Measurements from ENCODE around the gene MCC. TPM values are rescaled to one million over a fixed set of nuclear protein-coding genes. Genes with fewer than 3 reads are reported as not detected.

The MCC gene
- total and polyA plus RNA-seq, 2 donors (not counting 1 experiment from before 2014, with no cell fraction given): 3.2 to 41.3 TPM

GRCh38 chr5:113085084-113085414 lies 403.2 kb downstream of the MCC start:
- H3K36me3 ChIP-seq (ENCODE audit: control insufficient read depth, insufficient read depth, low read length): no peaks in the 10 kb centered on the region
- no peak for TF ChIP-seq EZH2 (IDR thresholded peaks at IDR 0.05; ENCODE audit: low read length, missing control alignments)
- TF ChIP-seq CTCF (conservative IDR thresholded peaks at IDR 0.05 in 1 of 2, IDR thresholded peaks at IDR 0.05 in 1 of 2; ENCODE audit: low read depth in 1 of 2, low read length in 2 of 2): no peak
- no peak overlapping the region for H3K27ac ChIP-seq (ENCODE audit: insufficient read depth, low read length)
- peaks cover 2% of the 10 kb centered on the region for H3K4me1 ChIP-seq (ENCODE audit: control insufficient read depth, extremely low read depth, insufficient read depth, low read length)
- no peak overlapping the region for H3K4me3 ChIP-seq (replicated peaks in 1 of 4; ENCODE audit: control extremely low read depth in 1 of 4, insufficient read depth in 1 of 4, low read depth in 3 of 4, low read length in 4 of 4)
- H3K27me3 ChIP-seq (ENCODE audit: control insufficient read depth, insufficient read depth, low read length): no peaks in the 10 kb centered on the region
- no peaks in the 10 kb centered on the region for H3K9me3 ChIP-seq (ENCODE audit: control insufficient read depth, insufficient read depth, low read depth, low read length)
- DNase-seq (ENCODE audit: low read depth in 2 of 2): no peak
- no peak overlapping the region for H3K9ac ChIP-seq (ENCODE audit: insufficient read depth, low read length)
- H3K4me2 ChIP-seq (ENCODE audit: extremely low read depth, insufficient read depth, low read length): no peak overlapping the region
- H2AFZ ChIP-seq (ENCODE audit: low read length): no peak overlapping the region
- H4K20me1 ChIP-seq (ENCODE audit: control insufficient read depth, extremely low read depth, insufficient read depth, low read length): no peaks in the 10 kb centered on the region
- H3K79me2 ChIP-seq (ENCODE audit: control insufficient read depth, insufficient read depth, low read length): no peaks in the 10 kb centered on the region

GRCh38 chr5:113084402-113085083 lies 403.7 kb downstream of the MCC start:
- Histone ChIP-seq H3K36me3 (ENCODE audit: control insufficient read depth, insufficient read depth, low read length) (no peaks in the 10 kb centered on the region), H3K4me1 (ENCODE audit: control insufficient read depth, extremely low read depth, insufficient read depth, low read length) (no peaks in the 10 kb centered on the region), H4K20me1 (ENCODE audit: control insufficient read depth, extremely low read depth, insufficient read depth, low read length) (no peaks in the 10 kb centered on the region), H3K9me3 (ENCODE audit: control insufficient read depth, insufficient read depth, low read depth, low read length) (no peaks in the 10 kb centered on the region), H3K27ac (ENCODE audit: insufficient read depth, low read length) (no peak overlapping the region), H2AFZ (ENCODE audit: low read length) (no peak overlapping the region), H3K4me3 (replicated peaks in 1 of 4; ENCODE audit: control extremely low read depth in 1 of 4, insufficient read depth in 1 of 4, low read depth in 3 of 4, low read length in 4 of 4) (no peak overlapping the region), H3K79me2 (ENCODE audit: control insufficient read depth, insufficient read depth, low read length) (no peaks in the 10 kb centered on the region), H3K9ac (ENCODE audit: insufficient read depth, low read length) (no peak overlapping the region), H3K4me2 (ENCODE audit: extremely low read depth, insufficient read depth, low read length) (no peak overlapping the region), H3K27me3 (ENCODE audit: control insufficient read depth, insufficient read depth, low read length) (no peaks in the 10 kb centered on the region)
- no peak for DNase-seq (ENCODE audit: low read depth in 2 of 2)
- TF ChIP-seq EZH2 (IDR thresholded peaks at IDR 0.05; ENCODE audit: low read length, missing control alignments): no peak
- no peak for TF ChIP-seq CTCF (conservative IDR thresholded peaks at IDR 0.05 in 1 of 2, IDR thresholded peaks at IDR 0.05 in 1 of 2; ENCODE audit: low read depth in 1 of 2, low read length in 2 of 2)

GRCh38 chr5:113083481-113083880 lies 404.8 kb downstream of the MCC start:
- Histone ChIP-seq H3K4me3 (replicated peaks in 1 of 4; ENCODE audit: control extremely low read depth in 1 of 4, insufficient read depth in 1 of 4, low read depth in 3 of 4, low read length in 4 of 4) (no peak overlapping the region), H3K79me2 (ENCODE audit: control insufficient read depth, insufficient read depth, low read length) (no peaks in the 10 kb centered on the region), H3K27ac (ENCODE audit: insufficient read depth, low read length) (no peak overlapping the region), H3K9me3 (ENCODE audit: control insufficient read depth, insufficient read depth, low read depth, low read length) (no peaks in the 10 kb centered on the region), H3K27me3 (ENCODE audit: control insufficient read depth, insufficient read depth, low read length) (no peaks in the 10 kb centered on the region), H3K36me3 (ENCODE audit: control insufficient read depth, insufficient read depth, low read length) (no peaks in the 10 kb centered on the region), H3K4me1 (ENCODE audit: control insufficient read depth, extremely low read depth, insufficient read depth, low read length) (no peaks in the 10 kb centered on the region), H3K4me2 (ENCODE audit: extremely low read depth, insufficient read depth, low read length) (no peak overlapping the region), H3K9ac (ENCODE audit: insufficient read depth, low read length) (no peak overlapping the region), H4K20me1 (ENCODE audit: control insufficient read depth, extremely low read depth, insufficient read depth, low read length) (no peaks in the 10 kb centered on the region), H2AFZ (ENCODE audit: low read length) (no peak overlapping the region)
- TF ChIP-seq CTCF (conservative IDR thresholded peaks at IDR 0.05 in 1 of 2, IDR thresholded peaks at IDR 0.05 in 1 of 2; ENCODE audit: low read depth in 1 of 2, low read length in 2 of 2) (no peak), EZH2 (IDR thresholded peaks at IDR 0.05; ENCODE audit: low read length, missing control alignments) (no peak)
- DNase-seq (ENCODE audit: low read depth in 2 of 2): no peak
